ENCODE data around the gene RTN4RL1. TPM values are rescaled to one million over a fixed set of nuclear protein-coding genes. Genes with fewer than 3 reads are reported as not detected.

Gene RTN4RL1
- total and polyA plus RNA-seq, 9 donors = 0.30 to 4.1 (median 1.6) TPM; not detected in 1

- 94 to 97% (median 95%) methylated on average over 13 of the region's 13 CpGs for WGBS, 3 donors
- Histone ChIP-seq H3K4me3 (no peak overlapping the region), H3K27me3 (no peaks in the 10 kb centered on the region), H3K27ac (no peak overlapping the region), H3K9me3 (no peaks in the 10 kb centered on the region), H3K4me1 (ENCODE audit: insufficient read depth) (peaks cover 11% of the 10 kb centered on the region), H3K36me3 (no peaks in the 10 kb centered on the region)
- no peak for DNase-seq
- intact Hi-C loops (cut with DNase I) = no loop called here
- TF ChIP-seq EP300 (IDR thresholded peaks at IDR 0.05) (no peak), POLR2A (IDR thresholded peaks at IDR 0.05) (no peak)
- TF ChIP-seq, protein P1, sequence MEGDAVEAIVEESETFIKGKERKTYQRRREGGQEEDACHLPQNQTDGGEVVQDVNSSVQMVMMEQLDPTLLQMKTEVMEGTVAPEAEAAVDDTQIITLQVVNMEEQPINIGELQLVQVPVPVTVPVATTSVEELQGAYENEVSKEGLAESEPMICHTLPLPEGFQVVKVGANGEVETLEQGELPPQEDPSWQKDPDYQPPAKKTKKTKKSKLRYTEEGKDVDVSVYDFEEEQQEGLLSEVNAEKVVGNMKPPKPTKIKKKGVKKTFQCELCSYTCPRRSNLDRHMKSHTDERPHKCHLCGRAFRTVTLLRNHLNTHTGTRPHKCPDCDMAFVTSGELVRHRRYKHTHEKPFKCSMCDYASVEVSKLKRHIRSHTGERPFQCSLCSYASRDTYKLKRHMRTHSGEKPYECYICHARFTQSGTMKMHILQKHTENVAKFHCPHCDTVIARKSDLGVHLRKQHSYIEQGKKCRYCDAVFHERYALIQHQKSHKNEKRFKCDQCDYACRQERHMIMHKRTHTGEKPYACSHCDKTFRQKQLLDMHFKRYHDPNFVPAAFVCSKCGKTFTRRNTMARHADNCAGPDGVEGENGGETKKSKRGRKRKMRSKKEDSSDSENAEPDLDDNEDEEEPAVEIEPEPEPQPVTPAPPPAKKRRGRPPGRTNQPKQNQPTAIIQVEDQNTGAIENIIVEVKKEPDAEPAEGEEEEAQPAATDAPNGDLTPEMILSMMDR (IDR thresholded peaks at IDR 0.05) = no peak
These were observed 21.6 kb downstream of the RTN4RL1 start for GRCh38 chr17:2003525-2003924.

GRCh38 chr17:2002767-2003329, 22.3 kb downstream of the RTN4RL1 start:
- DNase-seq = no peak
- 75 to 86% (median 84%) methylated on average over 16 of the region's 16 CpGs for WGBS, 3 donors
- Histone ChIP-seq H3K4me1 (ENCODE audit: insufficient read depth) (peaks cover 11% of the 10 kb centered on the region), H3K9me3 (no peaks in the 10 kb centered on the region), H3K27ac (no peak overlapping the region), H3K4me3 (no peak overlapping the region), H3K36me3 (no peaks in the 10 kb centered on the region), H3K27me3 (no peaks in the 10 kb centered on the region)
- TF ChIP-seq EP300 (IDR thresholded peaks at IDR 0.05) (no peak), POLR2A (IDR thresholded peaks at IDR 0.05) (no peak)
- TF ChIP-seq, protein P1 (IDR thresholded peaks at IDR 0.05) = no peak
- intact Hi-C loops (cut with DNase I) = no loop called here

- H3K4me1 ChIP-seq (ENCODE audit: insufficient read depth) = peaks cover 12% of the 10 kb centered on the region
- H3K4me3 ChIP-seq = no peak overlapping the region
- no peaks in the 10 kb centered on the region for H3K36me3 ChIP-seq
- WGBS, 3 donors = 6 to 10% (median 7%) methylated on average over 10 to 13 of the region's 13 CpGs
- no peak for TF ChIP-seq POLR2A (IDR thresholded peaks at IDR 0.05)
- TF ChIP-seq, protein P1 (IDR thresholded peaks at IDR 0.05) = no peak
- no peak for TF ChIP-seq EP300 (IDR thresholded peaks at IDR 0.05)
- H3K9me3 ChIP-seq = no peaks in the 10 kb centered on the region
- H3K27me3 ChIP-seq = no peaks in the 10 kb centered on the region
- peak overlapping the region in 1 of 2 donors; percentile 42 for H3K27ac ChIP-seq
- intact Hi-C loops (cut with DNase I) = no loop called here
- peak; percentile 50 to 74 (median 59) for DNase-seq
These were observed 25.4 kb downstream of the RTN4RL1 start for GRCh38 chr17:1999557-2000251.

GRCh38 chr17:1997927-1998742, 27.0 kb downstream of the RTN4RL1 start:
- peaks cover 13% of the 10 kb centered on the region for H3K4me1 ChIP-seq (ENCODE audit: insufficient read depth)
- H3K27me3 ChIP-seq = no peaks in the 10 kb centered on the region
- H3K4me3 ChIP-seq = peak overlapping the region; percentile 46
- WGBS, 3 donors = 3 to 10% (median 3%) methylated on average over 36 to 92 of the region's 92 CpGs
- intact Hi-C loops (cut with DNase I) = no loop called here
- peak overlapping the region; percentile 6 to 48 for H3K27ac ChIP-seq
- TF ChIP-seq, protein P1 (IDR thresholded peaks at IDR 0.05) = no peak
- TF ChIP-seq POLR2A (IDR thresholded peaks at IDR 0.05) = no peak
- no peak for TF ChIP-seq EP300 (IDR thresholded peaks at IDR 0.05)
- peak; percentile 31 to 71 (median 52) for DNase-seq
- H3K36me3 ChIP-seq = no peaks in the 10 kb centered on the region
- H3K9me3 ChIP-seq = no peaks in the 10 kb centered on the region
